GM18907 (cell line): ENCODE results near the gene XRN1.
A peak's percentile ranks its signal among the peaks of the same experiment; 100 is the strongest.
"Not testable (repeated sequence)": the region's sequence is repeated elsewhere in the genome, so short reads cannot be mapped to it uniquely, and the experiment has no call there.

Experiments
- ATAC-seq: cut with Tn5 transposase; IDR thresholded peaks from one replicate; pipeline ENCODE4 v1.9.1; 2021; ENCODE audit warnings: mild to moderate bottlenecking, moderate library complexity; ENCODE audit not compliant: unreplicated experiment

The XRN1 gene

GRCh38 chr3:142436951-142437585, 10.8 kb downstream of the XRN1 start:
- ATAC-seq: no peak

GRCh38 chr3:142434503-142434902, 13.3 kb downstream of the XRN1 start:
- no peak for ATAC-seq

GRCh38 chr3:142433110-142433509, 14.7 kb downstream of the XRN1 start:
- ATAC-seq: peak; percentile 81

GRCh38 chr3:142429582-142429981, 18.3 kb downstream of the XRN1 start:
- ATAC-seq: no peak

- ATAC-seq: no peak
These were observed 23.1 kb downstream of the XRN1 start for GRCh38 chr3:142424754-142425153.

- no peak for ATAC-seq
These were observed 28.8 kb downstream of the XRN1 start for GRCh38 chr3:142418926-142419592.

GRCh38 chr3:142417302-142417701, 30.5 kb downstream of the XRN1 start:
- ATAC-seq: no peak

GRCh38 chr3:142400537-142400936, 47.3 kb downstream of the XRN1 start:
- ATAC-seq: not testable (repeated sequence)

GRCh38 chr3:142394921-142395622, 52.8 kb downstream of the XRN1 start:
- no peak for ATAC-seq

GRCh38 chr3:142385078-142385477, 62.8 kb downstream of the XRN1 start:
- ATAC-seq: no peak

- ATAC-seq: no peak
These were observed 73.2 kb downstream of the XRN1 start for GRCh38 chr3:142374687-142375086.

GRCh38 chr3:142369576-142369975, 78.3 kb downstream of the XRN1 start:
- ATAC-seq: not testable (repeated sequence)

- ATAC-seq: no peak
These were observed 81.4 kb downstream of the XRN1 start for GRCh38 chr3:142366434-142366833.

GRCh38 chr3:142363936-142364467, 83.8 kb downstream of the XRN1 start:
- ATAC-seq: no peak

GRCh38 chr3:142363433-142363832, 84.4 kb downstream of the XRN1 start:
- ATAC-seq: not testable (repeated sequence)

- ATAC-seq: no peak
These were observed 88.5 kb downstream of the XRN1 start for GRCh38 chr3:142359367-142359766.

- peak; percentile 64 for ATAC-seq
These were observed 91.0 kb downstream of the XRN1 start for GRCh38 chr3:142356818-142357217.

- no peak for ATAC-seq
These were observed 92.1 kb downstream of the XRN1 start for GRCh38 chr3:142355692-142356091.

GRCh38 chr3:142354076-142354475, 93.8 kb downstream of the XRN1 start:
- no peak for ATAC-seq

GRCh38 chr3:142353571-142353970, 94.3 kb downstream of the XRN1 start:
- no peak for ATAC-seq

GRCh38 chr3:142352698-142353097, 95.1 kb downstream of the XRN1 start:
- ATAC-seq: not testable (repeated sequence)

- ATAC-seq: no peak
These were observed 99.4 kb downstream of the XRN1 start for GRCh38 chr3:142348460-142348859.
